HG02884 (cell line): ENCODE data around the gene FRAS1.
"Not testable (repeated sequence)": the region's sequence is repeated elsewhere in the genome, so short reads cannot be mapped to it uniquely, and the experiment has no call there.

Source experiments
- ATAC-seq: cut with Tn5 transposase; IDR thresholded peaks from one replicate; pipeline ENCODE4 v1.9.1; 2021; ENCODE audit warnings: mild to moderate bottlenecking, moderate library complexity; ENCODE audit not compliant: unreplicated experiment

Gene FRAS1

DNA sequence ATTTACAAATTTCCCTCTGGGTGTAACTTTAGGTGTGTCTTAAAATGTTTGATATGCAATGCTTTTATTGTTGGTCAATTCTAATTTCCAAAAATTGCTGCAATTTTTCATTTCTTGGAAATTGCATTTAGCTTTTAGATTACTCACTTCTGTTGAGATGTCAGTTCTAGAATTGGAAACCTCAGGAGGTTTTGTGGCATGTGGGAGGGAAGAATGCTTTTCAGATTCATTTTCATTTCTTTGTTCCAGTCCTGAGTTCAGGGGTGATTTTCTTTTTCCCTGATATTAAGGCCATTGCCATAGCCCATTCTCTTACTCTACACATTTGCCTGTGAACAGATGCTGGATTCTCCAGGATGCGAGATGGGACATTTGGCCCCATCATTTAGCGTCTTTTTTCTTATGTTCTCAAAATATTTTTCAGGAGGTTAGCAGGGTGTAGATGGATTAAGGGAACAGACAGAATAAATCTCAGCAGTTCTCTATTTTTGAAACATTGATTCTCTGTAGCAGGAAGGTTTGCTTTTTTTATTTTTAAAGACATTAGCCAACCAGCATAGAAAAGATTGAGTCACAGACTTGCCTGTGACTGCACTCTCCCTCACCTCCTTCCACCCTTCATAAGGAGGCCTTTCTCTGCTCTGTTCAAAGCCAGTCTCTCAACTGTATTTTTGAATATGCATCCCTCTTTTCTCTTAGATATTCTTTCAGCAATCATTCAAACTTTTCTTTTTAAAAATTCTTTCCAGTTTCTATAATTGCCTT lies 256.0 kb downstream of the FRAS1 start:
- ATAC-seq, result peak; percentile 27

DNA sequence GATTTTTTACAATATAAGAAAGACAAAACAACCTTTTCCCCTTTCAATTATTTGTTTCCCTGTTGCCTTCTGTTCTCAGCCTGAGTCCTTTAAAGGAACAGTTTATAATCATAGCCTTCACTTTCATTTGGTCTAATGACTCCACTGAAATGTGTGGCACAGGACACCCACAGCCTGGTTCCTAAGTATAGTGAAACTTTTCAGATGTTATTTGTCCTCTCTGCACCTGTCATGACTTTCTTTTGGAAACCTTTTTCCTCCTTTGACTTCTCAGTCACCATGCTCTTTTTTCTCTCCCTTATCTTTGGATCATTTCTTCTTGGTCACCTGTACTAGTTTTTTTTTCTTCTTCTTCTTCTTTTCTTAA lies 256.6 kb downstream of the FRAS1 start:
- ATAC-seq, result peak; percentile 68

DNA sequence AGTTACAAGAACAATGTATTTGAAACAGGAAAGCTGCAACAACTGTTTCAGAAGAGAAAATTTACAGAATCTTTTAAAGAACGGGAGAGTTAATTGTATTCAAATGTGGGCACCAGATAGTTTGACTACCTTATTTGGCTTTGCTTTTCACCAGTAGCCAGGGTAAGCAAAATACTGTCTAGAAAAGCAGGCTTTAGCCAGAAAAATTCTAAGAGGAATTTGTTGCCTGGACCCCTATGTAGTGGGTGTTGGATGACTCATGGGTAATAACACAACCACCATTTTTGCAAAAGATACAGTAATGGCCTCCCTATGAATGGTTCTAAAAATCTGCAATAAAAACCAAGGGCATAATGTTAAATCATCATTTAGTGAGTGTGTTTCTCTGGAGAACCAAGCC lies 261.0 kb downstream of the FRAS1 start:
- ATAC-seq, result no peak

DNA sequence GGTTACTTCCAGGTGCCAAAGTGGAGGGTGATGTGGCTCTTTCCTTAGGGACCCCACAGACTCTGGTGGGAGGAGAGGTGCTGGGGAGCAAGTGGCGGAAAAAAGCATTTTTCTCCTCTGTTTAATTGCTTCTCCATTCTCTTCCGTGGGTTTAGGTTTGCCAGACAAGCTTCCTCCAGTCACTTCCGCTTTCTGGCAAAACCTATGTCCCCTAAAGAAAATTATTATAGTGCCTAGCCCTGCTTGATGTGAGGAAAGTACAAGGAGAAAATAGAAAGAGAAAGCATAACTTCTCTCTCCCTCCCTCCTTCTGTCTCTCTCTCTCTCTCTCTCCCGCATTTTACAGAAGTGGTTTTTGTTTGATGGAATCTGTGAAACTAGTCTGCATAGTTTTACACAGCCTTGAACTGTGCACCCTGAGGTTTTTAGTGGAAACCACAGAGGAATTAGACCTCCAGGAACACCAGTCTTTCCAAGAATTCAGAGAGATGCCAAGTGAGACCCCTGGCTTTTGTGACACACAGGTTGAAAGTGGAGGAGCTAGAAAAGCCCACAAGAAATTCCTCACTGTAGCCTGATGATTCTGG lies 263.3 kb downstream of the FRAS1 start:
- no peak for ATAC-seq

- ATAC-seq, result no peak
These were observed 264.9 kb downstream of the FRAS1 start for GRCh38 chr4:78322032-78322431.

- ATAC-seq, result no peak
These were observed 266.3 kb downstream of the FRAS1 start for GRCh38 chr4:78323439-78323838.

- no peak for ATAC-seq
These were observed 267.5 kb downstream of the FRAS1 start for GRCh38 chr4:78324625-78325024.

DNA sequence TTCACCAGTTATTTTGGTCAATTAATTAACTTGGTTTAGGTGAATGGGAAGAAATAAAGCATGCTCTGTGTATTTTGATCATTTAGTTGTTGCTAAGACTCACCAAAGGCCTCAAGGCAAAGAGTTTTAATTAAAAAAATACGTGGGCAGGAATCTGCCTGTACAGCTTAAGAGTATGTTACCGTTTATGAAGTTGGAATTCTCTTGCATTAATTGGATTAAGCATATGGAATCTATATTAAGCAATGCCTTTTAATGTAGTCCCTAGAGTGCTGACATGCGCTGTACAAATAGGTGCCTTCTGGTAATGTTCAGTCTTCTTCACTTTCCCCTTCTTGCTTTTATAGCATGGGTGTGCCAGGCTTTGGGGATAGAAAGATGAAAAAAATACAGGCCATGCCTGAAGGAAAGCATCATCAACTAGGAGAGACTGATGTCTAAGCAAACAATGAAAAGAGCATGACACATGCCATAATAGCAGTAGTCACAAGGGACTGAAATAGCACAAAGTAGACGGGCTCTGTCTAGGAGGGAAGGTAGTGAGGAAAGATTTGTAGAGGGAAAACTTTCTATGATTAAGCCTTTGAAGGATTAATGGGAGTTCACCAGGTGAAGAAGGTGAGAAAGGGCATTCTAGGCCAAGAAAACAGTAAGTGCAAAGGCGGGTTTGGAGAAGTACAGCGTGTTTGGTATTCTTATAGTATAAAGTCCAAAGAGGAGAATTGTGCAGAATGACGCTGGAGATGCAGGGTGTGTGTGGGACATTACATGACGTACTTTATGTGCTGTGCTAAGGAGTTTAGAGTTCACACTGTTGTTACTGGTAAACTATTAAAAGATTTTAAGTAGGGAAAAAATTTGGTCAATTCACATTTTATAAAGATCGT lies 268.4 kb downstream of the FRAS1 start:
- no peak for ATAC-seq

DNA sequence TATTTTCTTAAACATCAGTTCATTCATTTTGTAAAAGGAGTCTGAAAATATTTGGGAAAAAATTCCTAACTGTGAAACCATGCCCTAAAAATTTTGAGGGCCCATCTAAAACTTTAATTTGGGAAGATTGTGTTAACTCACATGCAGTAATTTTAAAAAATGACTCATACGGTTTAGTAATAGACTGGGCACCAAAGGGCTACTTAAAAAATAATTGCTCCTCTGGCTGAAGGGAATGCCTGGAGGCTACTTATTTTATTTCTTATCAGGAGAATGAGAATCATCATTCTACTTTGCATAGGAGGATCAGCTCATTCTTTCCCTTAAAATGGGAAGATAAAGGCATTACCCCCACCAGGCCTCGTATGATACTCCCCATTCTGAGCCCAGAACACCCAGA lies 271.5 kb downstream of the FRAS1 start:
- not testable (repeated sequence) for ATAC-seq

DNA sequence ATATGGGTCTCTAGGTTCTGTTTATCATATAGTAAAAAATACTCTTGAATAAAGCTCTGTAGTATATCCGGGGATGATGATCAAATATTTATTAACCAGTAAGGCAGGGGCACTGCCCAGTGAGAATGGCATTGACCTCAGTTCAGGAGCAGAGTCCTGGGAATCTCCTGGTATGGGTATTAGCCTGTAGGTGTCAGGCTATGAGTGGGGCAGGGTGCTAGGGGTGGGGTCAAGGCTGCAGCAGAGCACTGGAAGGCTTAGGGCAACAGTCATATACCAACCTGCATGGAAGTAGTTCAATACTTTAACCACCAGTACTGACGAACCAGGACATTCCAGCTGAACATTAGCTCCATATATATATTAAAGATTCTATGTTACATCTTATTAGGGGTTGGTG lies 274.1 kb downstream of the FRAS1 start:
- no peak for ATAC-seq

- ATAC-seq, result no peak
These were observed 274.8 kb downstream of the FRAS1 start for GRCh38 chr4:78331965-78332364.

DNA sequence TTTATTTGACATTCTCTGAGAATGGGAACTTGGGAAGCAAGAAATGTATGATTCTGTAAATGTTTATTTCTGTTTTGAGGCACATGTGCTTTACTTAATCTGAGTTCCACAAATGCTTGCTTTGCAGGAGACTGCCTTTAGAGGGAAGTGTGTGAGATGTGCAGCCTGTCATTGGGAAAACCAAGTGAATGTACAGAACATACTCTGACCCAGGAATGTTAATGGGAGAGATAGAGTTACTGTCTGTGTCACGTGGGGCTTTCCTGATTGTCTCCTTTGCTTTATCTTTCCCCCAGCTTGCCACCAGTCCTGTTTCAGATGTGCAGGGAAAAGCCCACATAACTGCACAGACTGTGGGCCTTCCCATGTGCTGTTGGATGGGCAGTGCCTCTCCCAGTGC lies 275.9 kb downstream of the FRAS1 start:
- no peak for ATAC-seq

- no peak for ATAC-seq
These were observed 279.2 kb downstream of the FRAS1 start for GRCh38 chr4:78336093-78336943.

DNA sequence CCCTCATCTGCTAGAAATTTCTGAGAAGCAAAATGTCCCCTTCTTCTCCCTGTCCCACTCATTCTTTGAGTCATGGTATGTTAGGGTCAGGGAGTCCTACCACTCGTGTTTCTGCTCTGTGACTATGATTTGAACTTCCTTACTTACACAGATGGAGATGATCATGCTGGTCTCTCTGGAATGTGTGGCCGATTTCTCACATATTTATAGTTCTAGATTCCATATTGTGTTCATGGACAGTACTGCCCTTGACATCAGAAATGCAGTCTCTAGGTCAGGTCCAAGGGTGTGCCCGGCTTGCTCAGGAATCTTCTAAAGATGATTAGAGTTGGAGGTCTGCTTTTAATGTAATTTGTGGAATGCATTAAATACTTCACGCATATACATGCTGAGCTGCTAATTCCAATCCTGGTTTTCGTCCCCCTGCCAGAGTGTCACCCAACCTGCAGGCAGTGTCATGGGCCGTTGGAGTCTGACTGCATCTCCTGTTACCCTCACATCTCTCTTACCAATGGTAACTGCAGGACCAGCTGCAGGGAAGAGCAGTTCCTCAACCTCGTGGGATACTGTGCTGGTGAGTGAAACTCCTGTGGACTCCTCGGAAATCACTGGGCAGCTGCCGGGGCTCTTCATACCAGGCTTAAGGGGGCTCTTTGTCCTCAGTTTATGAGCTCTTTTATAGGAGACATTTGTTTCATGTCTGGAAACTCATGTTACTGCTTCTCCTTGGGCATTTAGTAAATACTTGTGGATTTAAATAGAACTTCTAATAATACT lies 280.3 kb downstream of the FRAS1 start:
- no peak for ATAC-seq

GRCh38 chr4:78342125-78342524 lies 285.0 kb downstream of the FRAS1 start:
- no peak for ATAC-seq

DNA sequence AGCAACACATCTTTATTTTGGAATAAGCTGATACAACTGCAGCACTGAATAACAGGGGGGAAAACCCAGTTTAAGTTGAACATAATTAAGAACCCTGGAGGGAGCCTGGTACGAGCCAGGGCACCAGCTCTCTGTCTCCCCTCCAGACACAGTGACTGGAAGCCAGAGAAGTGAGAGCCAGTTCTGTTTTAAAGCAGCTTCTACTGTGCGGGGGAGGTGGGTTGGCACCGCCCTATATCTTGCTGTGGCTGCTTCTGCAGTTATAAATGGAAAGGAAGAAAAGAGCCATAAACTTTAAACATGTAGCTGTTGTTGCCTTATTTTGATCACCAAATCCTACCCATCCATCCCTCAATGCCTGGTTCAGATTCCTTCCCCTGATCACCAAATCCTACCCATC lies 286.6 kb downstream of the FRAS1 start:
- ATAC-seq, result no peak

- ATAC-seq, result no peak
These were observed 288.1 kb downstream of the FRAS1 start for GRCh38 chr4:78345237-78345636.

GRCh38 chr4:78346222-78346621 lies 289.1 kb downstream of the FRAS1 start:
- no peak for ATAC-seq

GRCh38 chr4:78347527-78347926 lies 290.4 kb downstream of the FRAS1 start:
- ATAC-seq, result no peak

GRCh38 chr4:78353921-78354320 lies 296.8 kb downstream of the FRAS1 start:
- ATAC-seq, result no peak
